HUES64 (cell line): ENCODE measurements around the gene GPR160.

ENCODE experiments used
- H3K27ac ChIP-seq: 2 replicates; pipeline ENCODE4 v1.7.0; 2013; ENCODE audit warnings: low read depth, low read length, inconsistent platforms
- H3K27me3 ChIP-seq: 2 replicates; pipeline ENCODE4 v1.6.1; 2013; ENCODE audit warnings: mild to moderate bottlenecking, low read length; ENCODE audit not compliant: insufficient read depth
- H3K36me3 ChIP-seq: 2 replicates; pipeline ENCODE4 v1.6.1; 2013; ENCODE audit warnings: mild to moderate bottlenecking, low read length; ENCODE audit not compliant: insufficient read depth
- H3K4me1 ChIP-seq: 2 replicates; pipeline ENCODE4 v1.6.1; 2013; ENCODE audit warnings: mild to moderate bottlenecking, low read length, moderate library complexity; ENCODE audit not compliant: insufficient read depth
- H3K4me3 ChIP-seq: 2 replicates; pipeline ENCODE4 v1.5.1; 2013; ENCODE audit warnings: mild to moderate bottlenecking, low read length, moderate library complexity
- H3K9ac ChIP-seq: 2 replicates; pipeline ENCODE4 v1.6.1; 2013; ENCODE audit warnings: mild to moderate bottlenecking, low read depth, low read length
- H3K9me3 ChIP-seq: 2 replicates; pipeline ENCODE4 v1.6.1; 2013; ENCODE audit warnings: low read depth, low read length; ENCODE audit not compliant: insufficient read depth
- WGBS: fragments of 150-250, 120-280 bp; methylation state at CpG from one replicate; pipeline ENCODE4 v1.1.7; 2013; ENCODE audit warnings: missing lambda C conversion rate; 5-methylcytosine and 5-hydroxymethylcytosine counted together

GPR160 gene

DNA sequence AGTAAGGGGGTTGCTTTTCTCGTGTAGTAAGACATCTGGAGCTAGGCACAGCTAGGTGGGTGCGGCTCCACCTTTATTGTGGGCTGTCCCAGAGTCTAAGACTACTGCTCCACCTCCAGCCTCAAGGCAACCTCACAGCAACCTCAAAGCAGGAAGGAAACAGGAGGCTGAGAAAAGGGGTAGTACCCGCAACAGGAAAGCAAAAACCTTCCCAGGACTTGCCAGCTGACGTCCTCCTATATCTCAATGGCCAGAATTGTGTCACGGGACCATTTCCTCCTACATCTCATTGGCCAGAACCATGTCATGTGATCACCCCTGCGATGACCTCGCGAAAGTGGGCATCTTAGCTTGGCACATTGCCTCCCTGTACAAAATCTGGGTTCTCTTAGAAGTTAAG lies 4.3 kb upstream of the GPR160 start:
- Histone ChIP-seq H3K36me3 (no peaks in the 10 kb centered on the region), H3K4me3 (no peak overlapping the region), H3K9me3 (no peaks in the 10 kb centered on the region), H3K27ac (no peak overlapping the region), H3K4me1 (peaks cover 6% of the 10 kb centered on the region), H3K9ac (no peak overlapping the region), H3K27me3 (peaks cover 5% of the 10 kb centered on the region; the same call in 1 of the 2 replicates)
- WGBS = 90% methylated on average over 8 of the region's 8 CpGs

DNA sequence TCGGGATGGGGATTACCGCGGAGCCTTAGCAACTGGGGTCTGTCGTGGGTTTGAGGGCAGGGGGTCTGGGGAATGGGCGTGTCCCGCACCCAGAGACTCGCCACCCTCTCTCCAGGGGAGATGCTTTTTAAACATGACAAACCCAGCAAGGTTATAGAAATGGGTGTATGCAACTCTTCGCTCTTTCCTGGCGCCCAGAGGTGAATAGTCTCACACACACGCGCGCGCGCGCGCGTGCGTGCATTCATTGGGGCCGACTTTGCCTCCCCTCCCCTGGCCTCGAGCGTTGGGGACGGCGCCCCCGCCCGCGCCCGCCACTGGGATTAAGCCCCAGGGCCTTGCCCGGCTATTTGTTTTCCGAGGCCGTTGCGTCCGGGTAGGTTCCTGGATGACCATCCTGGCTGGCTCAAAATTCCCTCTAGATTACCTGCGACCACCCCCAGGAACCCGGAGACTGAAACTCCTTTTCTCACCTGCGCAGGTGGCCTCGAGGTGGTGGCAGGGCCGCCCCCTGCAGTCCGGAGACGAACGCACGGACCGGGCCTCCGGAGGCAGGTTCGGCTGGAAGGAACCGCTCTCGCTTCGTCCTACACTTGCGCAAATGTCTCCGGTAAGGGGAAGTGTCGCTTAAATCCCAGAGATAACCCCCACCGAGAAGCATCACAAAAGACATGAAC lies 777 bp downstream of the GPR160 start:
- Histone ChIP-seq H3K4me3 (peak overlapping the region; percentile 71), H3K27me3 (peaks cover 29% of the 10 kb centered on the region), H3K36me3 (no peaks in the 10 kb centered on the region), H3K4me1 (peaks cover 11% of the 10 kb centered on the region; the same call in 1 of the 2 replicates), H3K9me3 (no peaks in the 10 kb centered on the region), H3K27ac (no peak overlapping the region; the same call in 1 of the 2 replicates), H3K9ac (peak overlapping the region; percentile 51)
- under 1% methylated on average over 51 of the region's 51 CpGs for WGBS

DNA sequence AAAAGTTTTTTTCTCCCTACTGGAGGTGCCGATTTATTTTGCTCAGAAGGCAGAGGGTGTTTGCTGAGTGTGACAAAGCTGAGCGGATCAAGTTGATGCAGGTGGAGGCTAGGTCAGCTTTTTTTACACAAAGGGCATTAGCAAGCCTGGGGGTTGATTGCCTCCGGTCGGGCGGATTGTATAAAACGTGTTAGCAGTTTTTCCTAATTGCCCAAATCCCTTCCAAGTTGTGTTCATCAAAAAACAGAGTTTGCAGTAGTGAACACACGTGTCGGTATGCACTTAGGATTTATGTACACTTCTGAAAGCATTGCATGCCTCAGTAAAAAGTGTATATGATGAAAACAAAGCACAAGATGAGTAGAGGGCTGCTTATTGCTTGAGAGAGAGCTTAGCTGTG lies 2.6 kb downstream of the GPR160 start:
- H3K4me3 ChIP-seq = peak overlapping the region; percentile 26
- no peak overlapping the region for H3K27ac ChIP-seq
- H3K27me3 ChIP-seq = peaks cover 29% of the 10 kb centered on the region
- WGBS = 29% methylated on average over 8 of the region's 8 CpGs
- H3K4me1 ChIP-seq = peaks cover 11% of the 10 kb centered on the region; the same call in 1 of the 2 replicates
- H3K9me3 ChIP-seq = no peaks in the 10 kb centered on the region
- peak overlapping the region; percentile 1; the same call in 1 of the 2 replicates for H3K9ac ChIP-seq
- no peaks in the 10 kb centered on the region for H3K36me3 ChIP-seq

GRCh38 chr3:170043506-170043905 lies 5.7 kb downstream of the GPR160 start:
- Histone ChIP-seq H3K4me1 (peaks cover 11% of the 10 kb centered on the region; the same call in 1 of the 2 replicates), H3K36me3 (no peaks in the 10 kb centered on the region), H3K9ac (no peak overlapping the region), H3K9me3 (no peaks in the 10 kb centered on the region), H3K4me3 (no peak overlapping the region), H3K27me3 (peaks cover 23% of the 10 kb centered on the region), H3K27ac (no peak overlapping the region)
- WGBS = 94% methylated on average over 7 of the region's 7 CpGs

GRCh38 chr3:170044271-170044670 lies 6.5 kb downstream of the GPR160 start:
- H3K36me3 ChIP-seq = no peaks in the 10 kb centered on the region
- H3K9me3 ChIP-seq = no peaks in the 10 kb centered on the region
- no peak overlapping the region for H3K9ac ChIP-seq
- H3K27ac ChIP-seq = no peak overlapping the region
- H3K4me3 ChIP-seq = no peak overlapping the region
- H3K4me1 ChIP-seq = peaks cover 11% of the 10 kb centered on the region; the same call in 1 of the 2 replicates
- 93% methylated on average over 7 of the region's 8 CpGs for WGBS
- peaks cover 16% of the 10 kb centered on the region for H3K27me3 ChIP-seq

DNA sequence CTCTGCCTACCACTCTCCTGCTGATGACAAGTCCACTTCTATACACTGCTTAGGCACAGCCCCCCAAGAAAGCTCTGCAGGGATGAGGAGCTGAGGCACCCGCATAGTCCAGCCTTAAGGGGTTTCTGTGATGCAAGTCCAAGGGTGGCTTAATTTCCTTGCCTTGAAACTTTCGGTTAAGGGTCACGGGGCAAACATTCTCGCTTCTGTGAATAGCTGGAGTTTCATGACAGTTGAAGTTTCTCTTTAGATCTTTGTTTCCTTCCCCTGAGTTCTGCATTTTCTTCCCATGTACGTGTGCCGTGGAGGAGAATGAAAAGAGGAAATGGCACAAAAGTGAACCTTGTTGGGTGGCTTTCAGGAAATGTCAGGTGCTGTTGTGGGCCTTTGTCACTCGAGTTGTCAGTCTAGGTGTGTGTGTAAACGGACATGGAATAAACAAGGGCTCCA lies 7.0 kb downstream of the GPR160 start:
- Histone ChIP-seq H3K27me3 (peaks cover 11% of the 10 kb centered on the region; the same call in 1 of the 2 replicates), H3K4me3 (no peak overlapping the region), H3K27ac (no peak overlapping the region), H3K9ac (no peak overlapping the region), H3K9me3 (no peaks in the 10 kb centered on the region), H3K4me1 (peaks cover 11% of the 10 kb centered on the region; the same call in 1 of the 2 replicates), H3K36me3 (no peaks in the 10 kb centered on the region)
- WGBS = 91% methylated on average over 8 of the region's 8 CpGs

GRCh38 chr3:170046269-170047132 lies 8.7 kb downstream of the GPR160 start:
- no peak overlapping the region for H3K27ac ChIP-seq
- H3K36me3 ChIP-seq = no peaks in the 10 kb centered on the region
- H3K4me3 ChIP-seq = no peak overlapping the region
- WGBS = 87% methylated on average over 5 of the region's 5 CpGs
- H3K4me1 ChIP-seq = no peaks in the 10 kb centered on the region
- H3K27me3 ChIP-seq = no peaks in the 10 kb centered on the region
- H3K9ac ChIP-seq = no peak overlapping the region
- H3K9me3 ChIP-seq = no peaks in the 10 kb centered on the region

DNA sequence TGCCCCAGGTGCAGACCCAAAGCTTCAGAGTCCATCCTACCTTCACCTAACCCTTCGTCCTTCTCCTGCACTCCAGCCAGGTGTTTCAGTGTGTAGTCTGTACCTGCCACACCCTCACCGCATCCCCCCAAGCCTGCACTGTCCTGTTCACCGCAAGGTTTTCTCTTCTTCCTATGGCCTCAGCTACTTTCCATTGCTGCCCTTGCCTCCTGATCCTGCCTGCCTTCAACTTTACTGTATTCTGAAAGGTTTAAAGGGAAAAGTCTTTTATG lies 9.3 kb downstream of the GPR160 start:
- Histone ChIP-seq H3K4me3 (no peak overlapping the region), H3K4me1 (no peaks in the 10 kb centered on the region), H3K27ac (no peak overlapping the region), H3K9me3 (0 out of 2 replicates have a peak, but pooled peaks cover under 1% of the 10 kb centered on the region), H3K9ac (no peak overlapping the region), H3K36me3 (no peaks in the 10 kb centered on the region), H3K27me3 (no peaks in the 10 kb centered on the region)
- WGBS = 94% methylated on average over 3 of the region's 3 CpGs

DNA sequence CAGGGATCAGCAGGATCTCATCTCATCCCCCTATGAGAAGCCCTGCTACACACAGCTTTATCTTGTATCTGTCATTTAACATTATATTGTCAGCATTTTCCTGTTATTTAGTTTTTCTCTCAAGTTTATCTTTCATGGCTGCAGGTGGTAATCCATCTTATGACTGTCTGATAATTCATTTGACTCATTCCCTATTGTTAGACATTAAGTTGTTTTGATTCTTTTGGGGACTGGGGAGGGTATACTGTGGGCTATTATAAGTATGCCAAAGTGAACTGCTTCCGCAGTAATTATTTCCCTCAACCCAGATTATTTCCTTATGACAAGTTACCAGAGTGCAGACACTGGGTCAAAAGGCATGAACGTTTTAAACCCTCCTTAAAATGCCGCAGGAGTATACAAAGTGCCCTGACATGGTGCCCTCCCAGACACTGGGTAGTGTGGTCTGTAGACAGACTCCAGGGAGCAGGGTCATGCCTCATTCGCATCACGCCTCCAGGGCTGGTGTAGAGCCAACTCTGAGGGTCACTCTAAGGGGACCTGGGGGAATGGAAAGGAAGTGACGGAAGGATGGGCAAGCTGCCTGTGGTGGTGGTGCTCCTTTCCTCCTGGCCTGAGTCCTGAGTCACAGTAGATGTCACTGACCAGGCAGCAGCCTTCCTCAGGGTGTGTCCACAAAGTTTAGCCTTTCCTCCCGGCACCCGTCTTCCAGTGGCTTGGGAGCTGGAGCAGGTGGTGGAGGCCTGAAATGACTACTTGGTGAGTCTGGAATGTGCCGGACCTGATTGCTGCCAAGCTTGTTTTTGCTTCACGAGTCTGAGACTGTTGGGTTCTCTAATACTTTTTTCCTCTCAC lies 11.6 kb downstream of the GPR160 start:
- 93% methylated on average over 10 of the region's 10 CpGs for WGBS
- no peaks in the 10 kb centered on the region for H3K27me3 ChIP-seq
- H3K27ac ChIP-seq = no peak overlapping the region

GRCh38 chr3:170050753-170051152 lies 13.0 kb downstream of the GPR160 start:
- H3K4me1 ChIP-seq = peaks cover 4% of the 10 kb centered on the region; the same call in 1 of the 2 replicates
- H3K9ac ChIP-seq = no peak overlapping the region
- H3K27me3 ChIP-seq = no peaks in the 10 kb centered on the region
- WGBS = 92% methylated on average over 3 of the region's 4 CpGs
- peaks cover 4% of the 10 kb centered on the region; the same call in 1 of the 2 replicates for H3K9me3 ChIP-seq
- no peaks in the 10 kb centered on the region for H3K36me3 ChIP-seq
- H3K4me3 ChIP-seq = no peak overlapping the region
- no peak overlapping the region for H3K27ac ChIP-seq

More for the DNA sequence above, 11.6 kb downstream of the GPR160 start:
- Histone ChIP-seq H3K9ac (no peak overlapping the region), H3K9me3 (peaks cover 4% of the 10 kb centered on the region; the same call in 1 of the 2 replicates), H3K4me3 (no peak overlapping the region), H3K4me1 (no peaks in the 10 kb centered on the region), H3K36me3 (no peaks in the 10 kb centered on the region)
